ENCODE data around the gene TRIM71. TPM values are rescaled to one million over a fixed set of nuclear protein-coding genes. Genes with fewer than 3 reads are reported as not detected.

The TRIM71 gene
- total RNA-seq, 4 donors from 2014 or later: 0.16 TPM; not detected in 3

DNA sequence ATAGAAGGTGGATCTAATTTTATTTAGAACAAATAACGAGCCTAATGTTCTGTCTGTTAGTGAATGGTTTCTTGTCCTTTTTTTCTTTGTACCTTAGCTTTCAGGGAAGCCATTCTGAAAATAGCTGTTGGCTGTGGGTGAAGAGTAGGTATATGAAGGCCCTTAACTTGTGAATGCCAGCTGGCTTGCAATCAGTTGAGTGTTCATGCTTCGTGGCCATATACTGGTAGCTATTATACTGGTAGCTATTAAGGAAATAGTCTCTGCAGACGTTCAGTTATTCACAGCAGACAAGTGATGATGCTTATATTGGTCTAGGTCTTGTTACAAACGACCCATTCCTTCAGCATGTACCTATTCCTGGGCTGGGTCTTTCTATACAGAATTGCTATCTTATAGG, 18.8 kb downstream of the TRIM71 start:
- no peak for TF ChIP-seq CTCF (IDR thresholded peaks at IDR 0.05; ENCODE audit: low read depth)

GRCh38 chr3:32837366-32837765, 19.6 kb downstream of the TRIM71 start:
- TF ChIP-seq CTCF (IDR thresholded peaks at IDR 0.05; ENCODE audit: low read depth): no peak

DNA sequence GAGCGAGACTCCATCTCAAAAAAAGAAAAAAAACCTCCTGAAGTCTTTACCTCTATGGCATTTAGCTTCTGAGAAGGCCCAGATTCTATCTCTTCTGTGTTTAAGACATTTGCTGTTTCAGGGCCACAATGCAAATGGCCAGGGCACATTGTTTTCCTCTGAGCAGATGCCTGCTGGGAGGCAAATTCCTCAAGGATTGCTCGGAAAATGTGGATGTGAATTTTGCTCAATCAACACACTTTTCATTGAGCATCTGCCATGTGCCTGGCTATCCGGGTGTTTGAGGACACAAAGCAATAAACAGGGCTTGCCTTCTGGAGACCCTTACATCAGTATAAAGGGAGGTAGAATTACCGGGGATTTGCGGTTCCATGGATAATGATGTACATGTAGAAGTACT, 20.0 kb downstream of the TRIM71 start:
- TF ChIP-seq CTCF (IDR thresholded peaks at IDR 0.05; ENCODE audit: low read depth): no peak

DNA sequence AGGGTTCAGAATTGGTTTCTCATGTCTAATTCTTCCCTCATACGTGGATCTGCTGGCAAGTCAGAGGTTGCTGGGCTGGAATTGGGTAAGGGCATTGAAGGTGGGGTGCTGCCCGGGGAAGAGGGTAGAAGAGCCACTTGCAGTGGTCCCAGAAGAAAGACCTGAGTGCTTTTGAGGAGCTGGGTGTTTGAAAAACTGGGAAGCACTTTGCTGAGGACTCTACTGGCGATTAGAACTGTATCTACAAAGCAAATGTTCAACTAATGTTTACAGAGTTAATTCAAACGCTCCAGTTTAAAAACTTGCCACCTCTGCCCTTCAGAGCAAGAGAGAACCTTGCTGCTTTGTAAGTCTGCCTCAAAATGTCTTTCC, 21.9 kb downstream of the TRIM71 start:
- no peak for TF ChIP-seq CTCF (IDR thresholded peaks at IDR 0.05; ENCODE audit: low read depth)

DNA sequence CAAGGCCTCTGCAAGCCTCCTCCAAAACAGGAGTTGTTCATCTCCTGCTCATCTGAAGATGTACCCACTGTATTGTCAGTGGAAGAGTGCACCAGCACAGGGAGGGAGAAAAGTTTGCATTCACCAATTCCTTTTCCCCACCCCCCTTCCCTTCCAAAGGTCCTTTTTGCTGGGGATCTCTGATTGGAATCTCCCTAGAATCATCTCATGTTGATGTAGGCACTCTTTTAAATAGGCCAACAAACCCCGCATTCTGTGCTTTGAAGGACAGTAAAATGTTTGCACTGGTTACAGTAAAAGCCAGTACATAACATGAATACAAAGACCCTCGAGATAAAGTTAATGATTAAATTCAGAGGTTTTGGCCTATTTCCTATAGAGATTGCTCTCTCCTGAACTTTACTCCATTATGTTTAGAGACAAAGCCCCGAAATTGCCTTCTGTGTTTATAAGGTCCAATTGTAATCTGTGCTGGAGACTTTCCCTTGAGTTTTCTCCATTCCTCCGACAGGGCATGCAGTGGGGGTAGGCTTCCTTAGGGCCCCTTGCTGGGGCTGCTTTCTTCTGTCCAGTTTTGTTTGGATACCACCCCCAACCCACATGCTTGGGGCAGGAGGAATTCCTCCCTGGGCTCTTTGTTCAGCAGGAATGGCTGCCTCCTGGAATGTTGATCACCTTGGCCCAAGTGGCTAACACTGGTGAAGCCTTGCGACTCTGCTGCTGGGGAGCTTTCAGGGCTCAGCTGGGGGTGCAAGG, 22.5 kb downstream of the TRIM71 start:
- no peak for TF ChIP-seq CTCF (IDR thresholded peaks at IDR 0.05; ENCODE audit: low read depth)

DNA sequence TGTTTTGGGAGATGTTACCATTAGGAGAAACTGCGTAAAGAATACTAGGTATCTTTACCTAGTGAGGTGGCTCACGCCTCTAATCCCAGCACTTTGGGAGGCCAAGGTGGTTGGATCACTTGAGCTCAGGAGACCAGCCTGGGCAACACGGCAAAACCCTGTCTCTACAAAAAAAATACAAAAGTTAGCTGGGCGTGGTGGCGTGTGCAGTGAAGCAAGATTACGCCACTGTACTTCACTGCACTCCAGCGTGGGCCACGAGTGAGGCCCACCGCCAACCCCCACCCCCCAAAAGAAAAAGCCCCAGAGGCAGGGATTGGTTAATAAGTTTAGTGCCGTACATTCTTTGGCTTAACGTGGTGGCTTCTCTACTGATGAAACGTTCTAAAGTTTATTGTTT, 23.5 kb downstream of the TRIM71 start:
- no peak for TF ChIP-seq CTCF (IDR thresholded peaks at IDR 0.05; ENCODE audit: low read depth)

DNA sequence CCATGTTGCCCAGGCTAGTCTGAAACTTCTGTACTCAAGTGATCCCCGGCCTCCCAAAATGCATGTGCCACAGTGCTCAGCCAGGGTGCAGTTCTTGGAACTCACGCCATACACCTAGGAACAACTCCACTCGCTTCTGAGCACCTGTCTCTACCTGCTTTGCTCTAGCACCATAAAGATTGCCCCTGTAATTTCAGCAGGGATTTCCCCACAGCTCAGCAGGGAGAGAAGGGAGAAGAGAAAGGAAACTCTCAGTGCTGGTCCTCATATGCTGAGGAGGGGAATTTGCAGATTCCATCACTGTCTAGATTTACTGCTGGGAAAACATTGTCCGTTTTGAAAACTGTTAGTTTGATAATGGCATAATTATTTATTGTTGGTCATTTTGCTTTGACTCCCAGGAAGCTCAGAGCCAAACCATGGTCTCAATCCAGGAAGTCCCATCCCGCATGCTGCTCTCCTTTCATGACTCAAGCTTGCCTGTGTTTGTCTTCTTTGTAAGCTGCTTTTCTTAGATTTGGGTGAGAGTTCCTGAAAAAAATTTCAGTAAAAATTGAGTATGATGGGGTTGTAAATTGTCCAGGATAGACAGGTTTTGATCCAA, 24.2 kb downstream of the TRIM71 start:
- TF ChIP-seq CTCF (IDR thresholded peaks at IDR 0.05; ENCODE audit: low read depth): no peak

All from subcutaneous adipose tissue (tissue), 4 donors.